ENCODE data around the gene EEIG1.

- TF ChIP-seq CTCF (IDR thresholded peaks at IDR 0.05; ENCODE audit: insufficient read depth, low read length, poor library complexity, severe bottlenecking) (no peak), EZH2phosphoT487 (conservative IDR thresholded peaks at IDR 0.05; ENCODE audit: low read length) (no peak)
Observed at GRCh38 chr9:127931092-127931881, 49.5 kb downstream of the EEIG1 start.

Measured in SU-DHL-6 (cell line).